Adrenal gland (tissue), 12 donors: Measurements from ENCODE around the gene RPS6KA1. TPM values are rescaled to one million over a fixed set of nuclear protein-coding genes. Genes with fewer than 3 reads are reported as not detected.
"Not testable (repeated sequence)": the region's sequence is repeated elsewhere in the genome, so short reads cannot be mapped to it uniquely, and the experiment has no call there.

Experiments
- DNase-seq, 7 donors: peaks; one replicate each; pipeline ENCODE4 v3.0.0-alpha.2; 2019 to 2020
- H3K27ac ChIP-seq, 5 donors: fragments of 200-600 bp; sonication (generic) in 4 of 5; 1 replicate in 3 of 5; 2 replicates in 2 of 5; pipeline versions ENCODE4 v1.5.1 to v1.8.0; 2016 to 2020; ENCODE audit warnings: mild to moderate bottlenecking in 1 of 5
- H3K27me3 ChIP-seq: fragments of 200-600 bp; 2 replicates; pipeline ENCODE4 v1.8.0; 2021
- H3K36me3 ChIP-seq, 2 donors: fragments of 200-600 bp; replicated peaks in 1 of 2; 1 replicate in 1 of 2; 2 replicates in 1 of 2; pipeline versions ENCODE4 v1.5.1 to v1.8.0; 2018 to 2022
- H3K4me1 ChIP-seq, 2 donors: fragments of 200-600 bp; replicated peaks in 1 of 2; 1 replicate in 1 of 2; 2 replicates in 1 of 2; pipeline versions ENCODE4 v1.5.1 to v1.8.0; 2018 to 2021
- H3K4me3 ChIP-seq, 4 donors: fragments of 200-600 bp; sonication (generic) in 3 of 4; one replicate each; pipeline ENCODE4 v1.5.1; 2016 to 2018
- H3K9me3 ChIP-seq, 3 donors: fragments of 200-600 bp; sonication (generic) in 1 of 3; replicated peaks in 1 of 3; 1 replicate in 2 of 3; 2 replicates in 1 of 3; pipeline versions ENCODE4 v1.5.1 to v1.8.0; 2016 to 2021
- POLR2A ChIP-seq, 2 donors: fragments of 450-650 bp; IDR thresholded peaks; one replicate each; pipeline ENCODE4 v1.6.1; 2017; ENCODE audit warnings: antibody characterized with exemption in 2 of 2, mild to moderate bottlenecking in 2 of 2, moderate library complexity in 1 of 2
- WGBS, 4 donors: extraction: QIAGEN DNeasy Blood & Tissue Kit in 2 of 4; methylation state at CpG; one replicate each; pipeline versions ENCODE4 v1.1.5 to v1.1.7; 2013 to 2017; 5-methylcytosine and 5-hydroxymethylcytosine counted together
- intact Hi-C, 2 donors: fragments of 100-400 bp; cut with DNase I; formaldehyde crosslinking; loops; one replicate each; pipeline versions ENCODE4 v1.14.1 to v1.15.0; 2022 to 2023
- polyA plus RNA-seq, 3 donors: library from polyadenylated mRNA; stranded (reverse); fragments of 200-250 nt in 2 of 3; fragments of 350-450 nt in 1 of 3; fragmentation: Illumina TruSeq in 1 of 3; extraction: RNeasy Lipid Tissue Mini Kit (QIAGEN cat#74804) in 1 of 3; gene quantifications; one replicate each; pipeline ENCODE4 v1.2.3, GENCODE V29; 2013 to 2014
- total RNA-seq, 9 donors: library from RNA; depleted of rRNA in 4 of 9; stranded (reverse); fragments of >200 nt in 4 of 9; fragments of 120-200 nt in 1 of 9; fragmentation: NEBNext Ultra II Directional in 1 of 9; extraction: Animal tissue kit (Norgen Biotek cat#: 25700) in 1 of 9; gene quantifications; one replicate each; pipeline versions ENCODE4 v1.1.0 to v1.2.4, GENCODE V29; 2013 to 2023
- TF ChIP-seq, protein P1 (sequence below), 6 experiments: fragments of 450-650 bp in 4 of 6; fragments of 200-600 bp in 2 of 6; sonication (generic) in 1 of 6; IDR thresholded peaks; 1 replicate in 5 of 6; 2 replicates in 1 of 6; pipeline versions ENCODE4 v1.5.1 to v1.8.0; 2016 to 2021; ENCODE audit warnings: antibody characterized with exemption in 6 of 6, mild to moderate bottlenecking in 2 of 6, moderate library complexity in 1 of 6
- donor health status: healthy with polysubstance abuse.
- donor health status: Bipolar disorder and iron deficiency.
- donor health status: DM: yes; HTN: yes; CAD: no.
- donor health status: DM: no; HTN: no; CAD: no.
- donor health status: DM: no; HTN: no; CAD: no.
- donor health status: DM: yes; HTN: yes; CAD: no.

Gene RPS6KA1
- total and polyA plus RNA-seq, 12 donors, result 17.1 to 51.5 (median 40.1) TPM

DNA sequence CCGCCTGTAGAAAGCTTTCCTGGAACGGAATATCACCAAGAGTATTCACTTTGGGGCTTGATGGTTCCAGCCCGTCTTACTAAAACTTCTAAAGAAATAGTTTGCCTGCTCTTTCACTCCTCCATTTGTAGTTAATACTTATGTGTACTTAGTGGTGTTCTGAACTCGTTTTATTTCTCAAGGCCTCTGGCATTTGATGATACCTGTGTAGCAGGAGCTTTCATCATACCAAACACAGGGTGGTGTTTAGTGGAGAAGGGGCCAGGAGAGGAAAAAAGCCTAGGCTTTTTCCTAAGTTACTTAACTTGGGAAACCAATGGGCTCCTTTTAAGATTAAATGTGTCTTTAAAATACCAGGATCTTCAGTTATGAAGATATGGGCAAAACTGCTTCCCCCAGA, 74.3 kb downstream of the RPS6KA1 start:
- intact Hi-C loops, result loop anchor here (5.0 to 10.0 kb wide), 4 partner anchors 73 to 281 kb away; no protein-coding TSS in a partner anchor
- no peaks in the 10 kb centered on the region for H3K9me3 ChIP-seq
- H3K4me3 ChIP-seq, result no peak overlapping the region
- no peaks in the 10 kb centered on the region for H3K36me3 ChIP-seq
- TF ChIP-seq, protein P1, sequence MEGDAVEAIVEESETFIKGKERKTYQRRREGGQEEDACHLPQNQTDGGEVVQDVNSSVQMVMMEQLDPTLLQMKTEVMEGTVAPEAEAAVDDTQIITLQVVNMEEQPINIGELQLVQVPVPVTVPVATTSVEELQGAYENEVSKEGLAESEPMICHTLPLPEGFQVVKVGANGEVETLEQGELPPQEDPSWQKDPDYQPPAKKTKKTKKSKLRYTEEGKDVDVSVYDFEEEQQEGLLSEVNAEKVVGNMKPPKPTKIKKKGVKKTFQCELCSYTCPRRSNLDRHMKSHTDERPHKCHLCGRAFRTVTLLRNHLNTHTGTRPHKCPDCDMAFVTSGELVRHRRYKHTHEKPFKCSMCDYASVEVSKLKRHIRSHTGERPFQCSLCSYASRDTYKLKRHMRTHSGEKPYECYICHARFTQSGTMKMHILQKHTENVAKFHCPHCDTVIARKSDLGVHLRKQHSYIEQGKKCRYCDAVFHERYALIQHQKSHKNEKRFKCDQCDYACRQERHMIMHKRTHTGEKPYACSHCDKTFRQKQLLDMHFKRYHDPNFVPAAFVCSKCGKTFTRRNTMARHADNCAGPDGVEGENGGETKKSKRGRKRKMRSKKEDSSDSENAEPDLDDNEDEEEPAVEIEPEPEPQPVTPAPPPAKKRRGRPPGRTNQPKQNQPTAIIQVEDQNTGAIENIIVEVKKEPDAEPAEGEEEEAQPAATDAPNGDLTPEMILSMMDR (IDR thresholded peaks at IDR 0.05), result no peak
- no peak for TF ChIP-seq POLR2A (IDR thresholded peaks at IDR 0.05)
- H3K27me3 ChIP-seq, result no peaks in the 10 kb centered on the region
- DNase-seq, result no peak
- no peaks in the 10 kb centered on the region for H3K4me1 ChIP-seq
- WGBS, 4 donors, result 61 to 72% (median 67%) methylated on average over 4 of the region's 4 CpGs
- no peak overlapping the region for H3K27ac ChIP-seq

DNA sequence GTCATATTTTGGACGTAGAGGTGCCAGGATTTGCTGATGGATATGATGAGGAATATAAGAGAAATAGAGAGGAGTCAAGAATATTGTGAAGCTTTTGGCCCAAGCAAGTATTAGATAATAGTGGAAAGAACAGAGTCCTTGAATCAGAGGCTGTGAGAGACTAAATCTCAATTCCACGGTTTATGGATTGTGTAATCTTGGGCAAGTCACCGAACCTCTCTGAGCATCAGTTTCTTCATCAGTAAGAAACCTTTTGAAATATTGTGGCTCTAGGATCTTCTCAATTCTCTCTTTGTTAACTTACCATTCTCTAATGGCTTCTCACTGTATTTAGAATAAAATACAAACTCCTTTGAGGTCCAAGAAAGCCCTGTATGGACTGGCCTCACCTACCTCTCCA, 77.6 kb downstream of the RPS6KA1 start:
- Histone ChIP-seq H3K4me1 (no peaks in the 10 kb centered on the region), H3K9me3 (no peaks in the 10 kb centered on the region), H3K27ac (no peak overlapping the region), H3K4me3 (no peak overlapping the region), H3K27me3 (no peaks in the 10 kb centered on the region), H3K36me3 (no peaks in the 10 kb centered on the region)
- no peak for TF ChIP-seq POLR2A (IDR thresholded peaks at IDR 0.05)
- TF ChIP-seq, protein P1 (IDR thresholded peaks at IDR 0.05), result no peak
- WGBS, 4 donors, result 37 to 45% (median 43%) methylated on average over 3 of the region's 3 CpGs
- intact Hi-C loops, result loop anchor here in 1 of 2 donors (10.0 kb wide), 1 partner anchor 278 kb away; no protein-coding TSS in a partner anchor
- peak in 1 of 7 donors; percentile 9 for DNase-seq

DNA sequence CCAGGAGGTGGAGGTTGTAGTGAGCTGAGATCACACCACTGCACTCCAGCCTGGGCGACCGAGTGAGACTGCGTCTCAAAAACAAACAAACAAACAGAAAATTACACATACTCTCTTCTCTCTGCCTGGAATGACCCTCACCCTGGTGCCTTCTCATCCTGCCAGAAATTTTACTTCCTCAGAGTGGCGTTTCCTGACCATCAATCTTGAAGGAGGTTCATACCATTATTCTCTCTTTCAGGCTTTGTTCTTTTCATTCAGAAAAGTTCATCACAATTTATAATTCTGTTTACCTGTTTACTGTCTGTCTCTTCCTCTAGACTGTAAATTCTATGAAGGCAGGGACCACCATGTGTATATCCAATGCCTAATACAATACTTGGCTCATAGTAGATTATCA, 79.3 kb downstream of the RPS6KA1 start:
- 37 to 58% (median 44%) methylated on average over 4 of the region's 4 CpGs for WGBS, 4 donors
- Histone ChIP-seq H3K9me3 (no peaks in the 10 kb centered on the region), H3K4me3 (no peak overlapping the region), H3K36me3 (no peaks in the 10 kb centered on the region), H3K27ac (no peak overlapping the region), H3K27me3 (no peaks in the 10 kb centered on the region), H3K4me1 (no peaks in the 10 kb centered on the region)
- TF ChIP-seq, protein P1 (IDR thresholded peaks at IDR 0.05), result no peak
- no peak for TF ChIP-seq POLR2A (IDR thresholded peaks at IDR 0.05)
- DNase-seq, result no peak
- intact Hi-C loops, result loop anchor here in 1 of 2 donors (10.0 kb wide), 1 partner anchor 276 kb away; no protein-coding TSS in a partner anchor

DNA sequence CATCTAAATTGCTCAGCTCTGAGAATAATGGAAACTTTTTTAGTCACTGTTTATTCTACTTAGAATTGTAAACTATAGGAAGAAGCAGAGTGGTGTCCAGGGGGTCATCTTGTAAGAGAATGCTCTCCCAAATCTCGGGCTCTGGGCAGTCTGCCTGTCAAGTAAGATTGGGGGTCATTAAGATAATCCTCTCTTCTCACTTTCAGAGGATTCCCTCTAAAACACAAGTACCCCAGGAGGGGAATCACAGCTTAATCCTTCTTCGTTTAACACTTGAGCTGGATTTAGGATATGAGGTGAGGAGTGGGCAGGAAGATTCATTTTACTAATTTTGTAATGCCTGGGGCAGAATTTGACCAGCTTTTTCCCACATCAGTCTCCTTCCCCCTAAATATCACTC, 81.2 kb downstream of the RPS6KA1 start:
- H3K27me3 ChIP-seq, result no peaks in the 10 kb centered on the region
- H3K4me1 ChIP-seq, result no peaks in the 10 kb centered on the region
- H3K27ac ChIP-seq, result no peak overlapping the region
- H3K4me3 ChIP-seq, result no peak overlapping the region
- 56 to 72% (median 63%) methylated on average over 2 of the region's 2 CpGs for WGBS, 4 donors
- no peak for DNase-seq
- H3K36me3 ChIP-seq, result no peaks in the 10 kb centered on the region
- intact Hi-C loops, result no loop called here
- no peaks in the 10 kb centered on the region for H3K9me3 ChIP-seq
- TF ChIP-seq, protein P1 (IDR thresholded peaks at IDR 0.05), result no peak
- TF ChIP-seq POLR2A (IDR thresholded peaks at IDR 0.05), result no peak

DNA sequence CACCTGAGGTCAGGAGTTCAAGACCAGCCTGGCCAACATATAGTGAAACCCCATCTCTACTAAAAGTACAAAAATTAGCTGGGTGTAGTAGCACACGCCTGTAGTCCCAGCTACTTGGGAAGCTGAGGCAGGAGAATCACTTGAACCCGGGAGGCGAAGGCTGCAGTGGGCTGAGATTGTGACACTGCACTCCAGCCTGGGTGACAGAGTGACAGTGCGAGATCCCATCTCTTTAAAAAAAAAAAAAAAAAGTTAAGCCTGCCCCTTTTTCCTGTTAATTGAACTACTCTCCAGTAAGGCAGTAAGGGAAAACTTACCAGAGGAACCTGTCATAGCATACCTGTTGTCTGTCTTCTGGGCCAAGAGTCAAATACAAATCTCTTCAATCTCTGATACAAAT, 83.1 kb downstream of the RPS6KA1 start:
- H3K4me1 ChIP-seq, H3K27me3 ChIP-seq, intact Hi-C loops, H3K27ac ChIP-seq, H3K9me3 ChIP-seq, H3K4me3 ChIP-seq, H3K36me3 ChIP-seq, DNase-seq: not testable (repeated sequence)
- 79 to 91% (median 86%) methylated on average over 4 of the region's 4 CpGs for WGBS, 4 donors
